K562 (cell line): ENCODE results near the gene DHRS12. TPM values are rescaled to one million over a fixed set of nuclear protein-coding genes. Genes with fewer than 3 reads are reported as not detected.

Source experiments
- ATAC-seq: fragments of 200-7000 bp; cut with Tn5 transposase; 3 replicates; pipeline ENCODE4 v1.9.1; 2020; ENCODE audit warnings: moderate library complexity
- BruUV-seq: library from RNA; stranded (reverse); fragments of 400-500 nt; replicated peaks from 2 replicates; lab custom pipeline; 2021; lab: Mats Ljungman, UMichigan
- CTCF ChIA-PET: fragments of 300-600 bp; formaldehyde crosslinking; extraction: SDS; loops from one replicate; lab custom pipeline; 2021; ENCODE audit warnings: low intra/inter-chr PET ratio; lab: Yijun Ruan, JAX
- POLR2A ChIA-PET: fragments of 300-600, 350-650 bp; sonication (Branson Sonifier 250); formaldehyde crosslinking; extraction: SDS; loops from one replicate; lab custom pipeline; 2021; ENCODE audit warnings: antibody characterized with exemption, inconsistent platforms; lab: Yijun Ruan, JAX
- DNase-seq, 4 experiments: peaks; one replicate each; pipeline versions ENCODE4 v3.0.0 to v3.0.0-alpha.2; 2011 to 2018; ENCODE audit warnings: low spot score in 3 of 4, mixed read lengths in 3 of 4; ENCODE audit errors: extremely low read depth in 1 of 4
- FAIRE-seq: peaks from 2 replicates; lab custom pipeline; 2011; peaks lifted over from hg19 to GRCh38; lab: Jason Lieb, UNC
- H2AFZ ChIP-seq: 2 replicates; pipeline ENCODE4 v1.6.0; 2011; ENCODE audit warnings: low read depth, low read length, control low read depth, inconsistent platforms
- H3K27ac ChIP-seq: fragments of 200-600 bp; 3 replicates; pipeline ENCODE4 v1.8.0; 2011; ENCODE audit warnings: low read depth, mild to moderate bottlenecking, control low read depth, inconsistent platforms, low read length, moderate library complexity, mixed read lengths; ENCODE audit errors: extremely low read depth
- H3K27me3 ChIP-seq, 2 experiments: fragments of 300-600 bp in 1 of 2; 2 replicates in 1 of 2; 3 replicates in 1 of 2; pipeline versions ENCODE4 v1.6.0 to v1.8.0; 2011; ENCODE audit warnings: inconsistent platforms in 2 of 2, low read length in 2 of 2, mild to moderate bottlenecking in 1 of 2, mixed read lengths in 1 of 2, moderate library complexity in 1 of 2; ENCODE audit not compliant: control insufficient read depth in 2 of 2, insufficient read depth in 2 of 2
- H3K36me3 ChIP-seq: fragments of 300-600 bp; 3 replicates; pipeline ENCODE4 v1.8.0; 2011; ENCODE audit warnings: mild to moderate bottlenecking, low read length, inconsistent platforms; ENCODE audit not compliant: control insufficient read depth, insufficient read depth
- H3K4me1 ChIP-seq, 2 experiments: fragments of 200-600 bp in 1 of 2; replicated peaks in 1 of 2; 2 replicates in 1 of 2; 3 replicates in 1 of 2; pipeline versions ENCODE4 v1.5.1 to v1.8.0; 2011; ENCODE audit warnings: inconsistent platforms in 2 of 2, low read length in 2 of 2, mild to moderate bottlenecking in 1 of 2, mixed read lengths in 1 of 2, moderate library complexity in 1 of 2; ENCODE audit not compliant: control insufficient read depth in 2 of 2, insufficient read depth in 2 of 2
- H3K4me2 ChIP-seq: 2 replicates; pipeline ENCODE4 v1.6.1; 2011; ENCODE audit warnings: low read length, control low read depth, inconsistent platforms, mixed read lengths; ENCODE audit not compliant: insufficient read depth
- H3K4me3 ChIP-seq: fragments of 200-600 bp; sonication (generic), shearing (Covaris generic); 2 replicates; pipeline ENCODE4 v1.5.1; 2016; ENCODE audit warnings: control low read depth, inconsistent platforms
- H3K79me2 ChIP-seq: fragments of 200-600 bp; 3 replicates; pipeline ENCODE4 v1.8.0; 2011; ENCODE audit warnings: low read length, inconsistent platforms; ENCODE audit not compliant: control insufficient read depth, insufficient read depth
- H3K9ac ChIP-seq, 2 experiments: 2 replicates each; pipeline versions ENCODE4 v1.6.0 to v1.6.1; 2011; ENCODE audit warnings: low read depth in 2 of 2, low read length in 2 of 2, control low read depth in 1 of 2, inconsistent platforms in 1 of 2, mild to moderate bottlenecking in 1 of 2, mixed read lengths in 1 of 2; ENCODE audit not compliant: insufficient read depth in 1 of 2
- H3K9me1 ChIP-seq: one replicate; pipeline ENCODE4 v1.6.0; 2011; ENCODE audit warnings: inconsistent platforms, mild to moderate bottlenecking, low read length, moderate library complexity; ENCODE audit not compliant: control insufficient read depth, insufficient read depth
- H3K9me3 ChIP-seq: replicated peaks from 2 replicates; pipeline ENCODE4 v1.5.1; 2011; ENCODE audit warnings: low read depth, low read length, inconsistent platforms; ENCODE audit not compliant: control insufficient read depth, insufficient read depth
- H4K20me1 ChIP-seq: replicated peaks from 2 replicates; pipeline ENCODE4 v1.6.1; 2011; ENCODE audit warnings: low read length, inconsistent platforms, mixed read lengths; ENCODE audit not compliant: control insufficient read depth, insufficient read depth
- CHD1 ChIP-seq: fragments of 200-600 bp; sonication (generic); IDR thresholded peaks from one replicate; pipeline ENCODE4 v1.6.1; 2012; ENCODE audit warnings: mild to moderate bottlenecking, moderate library complexity, low read length, inconsistent platforms
- DEAF1 ChIP-seq: fragments of 450-650 bp; formaldehyde crosslinking; IDR thresholded peaks from 2 replicates; pipeline ENCODE4 v1.4.0; 2020; ENCODE audit warnings: mild to moderate bottlenecking, moderate library complexity
- DPF2 ChIP-seq: fragments of 450-650 bp; IDR thresholded peaks from 2 replicates; pipeline ENCODE4 v1.6.1; 2016
- GTF2E2 ChIP-seq: fragments of 200-800 bp; sonication (Bioruptor generic); IDR thresholded peaks from 2 replicates; pipeline ENCODE4 v1.6.1; 2016; ENCODE audit warnings: missing genetic modification characterization, missing compliant biosample characterization
- MITF ChIP-seq: IDR thresholded peaks from 2 replicates; pipeline ENCODE4 v1.6.1; 2014; ENCODE audit warnings: antibody characterized with exemption
- MYNN ChIP-seq, 2 experiments: sonication (generic); formaldehyde crosslinking in 1 of 2; IDR thresholded peaks; 2 replicates each; pipeline versions ENCODE4 v1.5.0 to v1.6.1; 2016 to 2020; ENCODE audit warnings: antibody characterized with exemption in 1 of 2, missing genetic modification reagents in 1 of 2
- NCOR1 ChIP-seq: fragments of 450-650 bp; IDR thresholded peaks from 2 replicates; pipeline ENCODE4 v1.6.1; 2016; ENCODE audit warnings: mild to moderate bottlenecking, moderate library complexity
- RB1 ChIP-seq: fragments of 450-650 bp; IDR thresholded peaks from 2 replicates; pipeline ENCODE4 v1.6.1; 2017; ENCODE audit warnings: low read depth, mild to moderate bottlenecking
- RBM14 ChIP-seq: fragments of 200-400 bp; formaldehyde crosslinking; IDR thresholded peaks from 2 replicates; pipeline ENCODE4 v1.6.1; 2018; ENCODE audit warnings: low read depth, mild to moderate bottlenecking, low read length, moderate library complexity, borderline replicate concordance; ENCODE audit not compliant: insufficient read depth
- RCOR1 ChIP-seq, 2 experiments: IDR thresholded peaks; 2 replicates each; pipeline ENCODE4 v1.6.1; 2012; ENCODE audit warnings: low read depth in 2 of 2, low read length in 2 of 2, borderline replicate concordance in 1 of 2, improper control_type of control experiment in 1 of 2
- RHOXF2B ChIP-seq: fragments of 250-450 bp; sonication (Bioruptor Pico); conservative IDR thresholded peaks from 2 replicates; pipeline ENCODE4 v1.5.1; 2021
- SETDB1 ChIP-seq: IDR thresholded peaks from one replicate; pipeline ENCODE4 v1.6.1; 2012; ENCODE audit warnings: low read length, control low read depth, inconsistent platforms
- XRCC4 ChIP-seq: IDR thresholded peaks from one replicate; pipeline ENCODE4 v1.6.1; 2011; ENCODE audit not compliant: insufficient read depth, insufficient read length; ENCODE audit errors: extremely low read depth
- ZBTB2 ChIP-seq: fragments of 450-650 bp; IDR thresholded peaks from 2 replicates; pipeline ENCODE4 v1.6.1; 2016; ENCODE audit warnings: antibody characterized with exemption
- ZBTB49 ChIP-seq: sonication (generic); formaldehyde crosslinking; IDR thresholded peaks from 2 replicates; pipeline ENCODE4 v1.8.0; 2022; ENCODE audit warnings: missing genetic modification reagents, mild to moderate bottlenecking, borderline replicate concordance
- ZFP36 ChIP-seq: fragments of 150-350 bp; IDR thresholded peaks from 2 replicates; pipeline ENCODE4 v1.6.1; 2018; ENCODE audit warnings: low read length, low read depth; ENCODE audit not compliant: partially characterized antibody
- ZNF778 ChIP-seq: fragments of 450-650 bp; formaldehyde crosslinking; IDR thresholded peaks from 2 replicates; pipeline ENCODE4 v1.4.0; 2020; ENCODE audit warnings: mild to moderate bottlenecking, moderate library complexity
- WGBS: fragments of 100-300 bp; shearing (Covaris generic); methylation state at CpG from one replicate; pipeline ENCODE4 v1.1.6; 2016; ENCODE audit warnings: low coverage, mixed read lengths; ENCODE audit not compliant: insufficient coverage; ENCODE audit errors: missing lambda C conversion rate; 5-methylcytosine and 5-hydroxymethylcytosine counted together
- in situ Hi-C: fragments of 300-500 bp; cut with MboI; formaldehyde crosslinking; loops from 4 replicates; pipeline ENCODE4 v1.15.0; 2018; ENCODE audit warnings: inconsistent platforms, mixed read lengths
- intact Hi-C: fragments of 100-400 bp; cut with micrococcal nuclease; formaldehyde crosslinking; loops from 2 replicates; pipeline ENCODE4 v1.14.2; 2022
- polyA plus RNA-seq, 8 experiments: library from polyadenylated mRNA; depleted of rRNA in 4 of 8; stranded (reverse) in 5 of 8; unstranded in 3 of 8; fragments of >200 nt; fragmentation: Nextera tagmentation in 2 of 8; fragmentation: Illumina TruSeq in 1 of 8; extraction: Ambion mirVana in 2 of 8; extraction: Trizol in 1 of 8; gene quantifications; 2 replicates each; pipeline versions ENCODE4 v1.2.1 to v1.2.3, GENCODE V29; 2011 to 2014; ENCODE audit warnings: inconsistent platforms in 1 of 8, missing spikeins in 1 of 8
- total RNA-seq, 7 experiments: library from RNA; depleted of rRNA in 6 of 7; stranded (reverse); fragments of >200 nt in 6 of 7; fragmentation: Illumina TruSeq in 2 of 7; extraction: Trizol in 2 of 7; gene quantifications; 2 replicates each; pipeline versions ENCODE4 v1.2.1 to v1.2.3, GENCODE V29; 2011 to 2021; ENCODE audit warnings: low replicate concordance in 1 of 7

DHRS12 gene
- total and polyA plus RNA-seq, 9 of the 15 experiments (the other 6 are each of a cell fraction or from before 2014, with no cell fraction given), result 0.62 to 2.7 (median 0.98) TPM

- Histone ChIP-seq H3K79me2 (no peaks in the 10 kb centered on the region), H3K4me3 (no peak overlapping the region), H3K36me3 (no peaks in the 10 kb centered on the region), H4K20me1 (no peaks in the 10 kb centered on the region), H3K4me1 (peaks cover 11 to 13% of the 10 kb centered on the region in 2 experiments; a peak in 4 of 5 replicates), H3K4me2 (no peak overlapping the region), H3K9ac (no peak overlapping the region), H3K9me1 (no peaks in the 10 kb centered on the region), H2AFZ (no peak overlapping the region), H3K27ac (no peak overlapping the region), H3K27me3 (no peaks in the 10 kb centered on the region), H3K9me3 (no peaks in the 10 kb centered on the region)
- FAIRE-seq (no peak), DNase-seq (no peak), ATAC-seq (no peak)
- in situ Hi-C loops (loop anchor here (10.0 kb wide), 2 partner anchors 350 to 670 kb away; no protein-coding TSS in a partner anchor), intact Hi-C loops (loop anchor here (5.0 kb wide), 1 partner anchor 358 kb away; no protein-coding TSS in a partner anchor)
- BruUV-seq, result no TSS peak
- WGBS, result 50% methylated on average over 2 of the region's 4 CpGs
- POLR2A ChIA-PET, result interaction anchor here (0.7 kb wide), 1 partner anchor 342 kb away, joined by 4 read pairs; the partner anchor contains the start of gene INTS6
- CTCF ChIA-PET, result no interaction called here
- TF ChIP-seq XRCC4 (no peak), CHD1 (no peak), ZBTB2 (no peak), DPF2 (no peak), RCOR1 (IDR thresholded peaks at IDR 0.05; ENCODE audit: borderline replicate concordance in 1 of 2, low read depth in 2 of 2, low read length in 2 of 2) (no peak), NCOR1 (no peak), ZFP36 (no peak), SETDB1 (no peak), DEAF1 (CRISPR knock-in tag) (no peak), ZNF778 (no peak), ZBTB49 (no peak), GTF2E2 (tag) (no peak), MYNN (IDR thresholded peaks at IDR 0.05) (no peak), MYNN (CRISPR knock-in tag; IDR thresholded peaks at IDR 0.05) (no peak), RBM14 (no peak), MITF (no peak), RB1 (no peak), RHOXF2B (CRISPR knock-in tag) (no peak)
Measured at GRCh38 chr13:51794964-51795363, 9.0 kb downstream of the DHRS12 start.
